Upper lobe of right lung (tissue), 1 donor: ENCODE results near the gene NPHP4. TPM values are rescaled to one million over a fixed set of nuclear protein-coding genes. Genes with fewer than 3 reads are reported as not detected.

Experiments used
- ATAC-seq: fragments of 200-7000 bp; cut with Tn5 transposase; one replicate; pipeline ENCODE4 v1.9.1; 2020; ENCODE audit warnings: mild to moderate bottlenecking, moderate library complexity
- DNase-seq: peaks from one replicate; pipeline ENCODE4 v3.0.0-alpha.2; 2020
- H3K27ac ChIP-seq: fragments of 200-600 bp; one replicate; pipeline ENCODE4 v1.8.0; 2022
- H3K27me3 ChIP-seq: fragments of 200-600 bp; one replicate; pipeline ENCODE4 v1.8.0; 2022; ENCODE audit warnings: mild to moderate bottlenecking
- H3K36me3 ChIP-seq: fragments of 200-600 bp; one replicate; pipeline ENCODE4 v1.8.0; 2022
- H3K4me1 ChIP-seq: fragments of 200-600 bp; one replicate; pipeline ENCODE4 v1.8.0; 2022
- H3K4me3 ChIP-seq: fragments of 200-600 bp; one replicate; pipeline ENCODE4 v1.8.0; 2022; ENCODE audit warnings: mild to moderate bottlenecking
- H3K9me3 ChIP-seq: fragments of 200-600 bp; one replicate; pipeline ENCODE4 v1.8.0; 2022
- intact Hi-C: fragments of 100-400 bp; cut with DNase I; formaldehyde crosslinking; loops from one replicate; pipeline ENCODE4 v1.11.0; 2022
- total RNA-seq: library from RNA; stranded (reverse); fragmentation: NEBNext Ultra II Directional; extraction: Animal tissue kit (Norgen Biotek cat#: 25700); gene quantifications from one replicate; pipeline ENCODE4 v1.2.1, GENCODE V29; 2021
- TF ChIP-seq, protein P1 (sequence below): fragments of 200-600 bp; IDR thresholded peaks from one replicate; pipeline ENCODE4 v1.8.0; 2022; ENCODE audit warnings: antibody characterized with exemption
- donor health status: DM: no; HTN: yes; CAD: no; lungs with severe emphysema.

Gene NPHP4
- total RNA-seq, 1 donor from 2014 or later, result 14.6 TPM

DNA sequence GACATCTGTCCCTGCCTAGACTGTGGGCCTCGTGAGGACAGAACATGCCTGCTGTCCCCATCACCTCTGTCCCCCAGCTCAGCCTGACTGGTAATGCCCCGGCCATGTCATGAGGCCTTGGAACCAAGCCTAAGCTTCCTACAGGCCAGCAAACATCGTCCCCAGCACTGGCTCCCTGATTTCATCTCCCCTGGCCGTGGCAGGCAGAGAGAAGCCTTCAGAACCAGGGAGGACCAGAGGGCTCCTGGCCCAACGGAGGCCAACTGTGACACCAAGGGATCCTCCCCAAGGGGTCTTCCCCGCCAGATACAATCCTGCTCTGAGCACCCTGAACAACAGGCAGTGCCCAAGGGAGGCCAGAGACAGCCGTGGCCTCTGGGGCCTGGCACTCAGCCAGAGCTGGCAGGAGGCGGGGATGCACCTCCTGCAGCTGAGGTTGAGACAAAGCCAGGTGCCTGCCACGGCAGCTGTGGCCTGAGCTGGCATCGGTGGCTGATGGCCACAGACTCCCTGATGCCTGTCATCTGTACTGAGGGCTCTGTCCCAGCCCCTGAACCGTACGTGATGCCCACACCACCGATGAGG lies 9.9 kb upstream of the NPHP4 start:
- DNase-seq (peak; percentile 64), ATAC-seq (no peak)
- H3K27me3 ChIP-seq, result no peaks in the 10 kb centered on the region
- H3K27ac ChIP-seq, result no peak overlapping the region
- no peak overlapping the region for H3K4me3 ChIP-seq
- no peaks in the 10 kb centered on the region for H3K4me1 ChIP-seq
- TF ChIP-seq, protein P1, sequence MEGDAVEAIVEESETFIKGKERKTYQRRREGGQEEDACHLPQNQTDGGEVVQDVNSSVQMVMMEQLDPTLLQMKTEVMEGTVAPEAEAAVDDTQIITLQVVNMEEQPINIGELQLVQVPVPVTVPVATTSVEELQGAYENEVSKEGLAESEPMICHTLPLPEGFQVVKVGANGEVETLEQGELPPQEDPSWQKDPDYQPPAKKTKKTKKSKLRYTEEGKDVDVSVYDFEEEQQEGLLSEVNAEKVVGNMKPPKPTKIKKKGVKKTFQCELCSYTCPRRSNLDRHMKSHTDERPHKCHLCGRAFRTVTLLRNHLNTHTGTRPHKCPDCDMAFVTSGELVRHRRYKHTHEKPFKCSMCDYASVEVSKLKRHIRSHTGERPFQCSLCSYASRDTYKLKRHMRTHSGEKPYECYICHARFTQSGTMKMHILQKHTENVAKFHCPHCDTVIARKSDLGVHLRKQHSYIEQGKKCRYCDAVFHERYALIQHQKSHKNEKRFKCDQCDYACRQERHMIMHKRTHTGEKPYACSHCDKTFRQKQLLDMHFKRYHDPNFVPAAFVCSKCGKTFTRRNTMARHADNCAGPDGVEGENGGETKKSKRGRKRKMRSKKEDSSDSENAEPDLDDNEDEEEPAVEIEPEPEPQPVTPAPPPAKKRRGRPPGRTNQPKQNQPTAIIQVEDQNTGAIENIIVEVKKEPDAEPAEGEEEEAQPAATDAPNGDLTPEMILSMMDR, result no peak
- no peaks in the 10 kb centered on the region for H3K36me3 ChIP-seq
- H3K9me3 ChIP-seq, result no peaks in the 10 kb centered on the region
- intact Hi-C loops, result no loop called here

DNA sequence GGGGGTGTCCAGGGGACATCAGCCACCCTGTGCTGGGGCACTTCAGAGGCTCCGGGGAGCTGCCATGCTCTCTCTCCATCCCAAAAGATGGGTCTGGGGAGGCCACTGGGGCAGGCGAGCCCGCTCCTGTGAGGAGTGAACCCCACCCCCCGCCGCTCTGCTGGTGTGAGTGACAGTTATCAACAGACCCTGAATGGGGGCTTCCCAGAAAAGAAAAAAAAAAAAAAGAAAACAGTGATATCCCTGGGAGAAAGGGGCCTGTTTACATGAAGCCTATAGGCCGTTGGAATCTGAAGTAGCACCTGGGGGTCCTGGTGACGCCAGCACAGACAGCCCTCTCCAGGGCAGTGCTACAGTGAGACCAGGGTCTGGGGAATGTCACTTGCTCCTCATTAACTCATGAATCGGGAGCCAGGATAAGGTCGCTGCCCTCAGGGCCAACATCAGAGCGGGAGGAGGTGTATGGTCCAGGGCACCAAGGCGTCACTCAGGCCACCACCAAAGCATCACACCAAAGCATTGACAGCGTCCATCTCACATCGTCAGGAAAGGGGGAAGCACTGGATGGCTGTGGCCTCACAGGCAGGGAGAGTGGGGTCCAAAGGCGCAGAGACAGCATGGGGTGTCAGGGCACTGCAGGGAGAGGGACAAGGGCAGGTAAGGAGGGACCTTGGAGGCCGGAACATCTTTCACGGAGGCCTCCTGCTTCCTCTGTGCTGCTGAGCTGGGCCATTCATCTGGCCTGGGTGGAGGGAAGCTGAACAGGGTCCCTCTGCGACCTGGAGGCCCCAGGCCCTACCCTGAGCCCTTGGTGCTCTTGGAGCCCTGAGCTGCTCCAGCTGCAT lies 8.4 kb upstream of the NPHP4 start:
- Histone ChIP-seq H3K27ac (no peak overlapping the region), H3K9me3 (no peaks in the 10 kb centered on the region), H3K27me3 (no peaks in the 10 kb centered on the region), H3K36me3 (no peaks in the 10 kb centered on the region), H3K4me1 (no peaks in the 10 kb centered on the region), H3K4me3 (no peak overlapping the region)
- DNase-seq (peak; percentile 23), ATAC-seq (no peak)
- TF ChIP-seq, protein P1, result no peak
- intact Hi-C loops, result no loop called here

DNA sequence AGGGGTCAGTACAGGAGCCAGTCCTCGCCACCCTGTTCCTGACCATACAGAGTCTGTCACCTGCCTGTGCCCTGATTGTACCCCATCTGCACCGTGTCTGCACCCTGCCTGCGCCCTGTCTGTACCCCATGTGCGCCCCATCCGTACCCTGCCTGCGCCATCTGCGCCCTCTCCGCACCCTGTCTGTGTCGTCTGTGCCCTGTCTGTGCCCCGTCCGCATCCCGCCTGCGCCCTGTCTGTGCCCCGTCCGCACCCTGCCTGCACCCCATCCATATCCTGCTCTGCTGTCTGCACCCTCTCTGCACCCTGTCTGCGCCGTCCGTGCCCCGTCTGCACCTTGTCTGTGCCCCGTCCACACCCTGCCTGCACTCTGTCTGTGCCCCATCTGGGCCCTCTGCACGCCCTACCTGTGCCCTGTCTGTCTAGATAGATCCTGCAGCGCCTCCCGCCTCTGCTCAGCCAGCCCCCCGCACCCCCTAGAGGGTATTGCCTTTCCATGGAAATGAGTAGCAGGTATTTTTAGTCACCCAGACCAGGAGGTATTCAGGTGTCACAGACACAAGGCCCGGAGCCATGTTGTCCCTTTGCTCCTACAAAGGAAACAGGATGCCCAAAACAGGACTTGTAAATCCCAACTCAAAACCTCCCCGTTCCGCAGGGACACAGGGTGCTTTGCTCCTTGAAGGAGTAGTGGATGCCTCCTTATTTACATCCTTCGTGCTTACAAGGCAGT lies 7.7 kb upstream of the NPHP4 start:
- intact Hi-C loops, result no loop called here
- Histone ChIP-seq H3K27ac (no peak overlapping the region), H3K9me3 (no peaks in the 10 kb centered on the region), H3K4me3 (no peak overlapping the region), H3K36me3 (no peaks in the 10 kb centered on the region), H3K4me1 (no peaks in the 10 kb centered on the region), H3K27me3 (no peaks in the 10 kb centered on the region)
- TF ChIP-seq, protein P1, result no peak
- ATAC-seq (no peak), DNase-seq (peak; percentile 54)

- Histone ChIP-seq H3K9me3 (no peaks in the 10 kb centered on the region), H3K4me3 (no peak overlapping the region), H3K27ac (no peak overlapping the region), H3K27me3 (no peaks in the 10 kb centered on the region), H3K36me3 (no peaks in the 10 kb centered on the region), H3K4me1 (peaks cover 3% of the 10 kb centered on the region)
- intact Hi-C loops, result no loop called here
- no peak for ATAC-seq
- TF ChIP-seq, protein P1, result no peak
- peak; percentile 29 for DNase-seq
Observed at GRCh38 chr1:5998906-5999301, 6.7 kb upstream of the NPHP4 start.

GRCh38 chr1:5998051-5998905 lies 6.1 kb upstream of the NPHP4 start:
- intact Hi-C loops, result no loop called here
- ATAC-seq, result no peak
- no peak overlapping the region for H3K27ac ChIP-seq
- H3K9me3 ChIP-seq, result no peaks in the 10 kb centered on the region
- no peaks in the 10 kb centered on the region for H3K27me3 ChIP-seq
- no peaks in the 10 kb centered on the region for H3K36me3 ChIP-seq
- peaks cover 9% of the 10 kb centered on the region for H3K4me1 ChIP-seq
- DNase-seq, result peak; percentile 42
- no peak overlapping the region for H3K4me3 ChIP-seq
- TF ChIP-seq, protein P1, result no peak
